SK-N-SH treated with all-trans-retinoic acid at 6 μM for 48 hours (cell line): ENCODE measurements around the gene XPO6.

Experiments
- ARNTL ChIP-seq: fragments of 450-650 bp; formaldehyde crosslinking; IDR thresholded peaks from 2 replicates; pipeline ENCODE4 v1.5.0; 2020; ENCODE audit warnings: low read depth, mild to moderate bottlenecking, moderate library complexity, borderline replicate concordance
- BACH2 ChIP-seq: fragments of 250-450 bp; sonication (Bioruptor Pico); IDR thresholded peaks from 2 replicates; pipeline ENCODE4 v1.9.0; 2021; ENCODE audit warnings: mild to moderate bottlenecking, borderline replicate concordance
- CREB5 ChIP-seq: fragments of 250-450 bp; sonication (Bioruptor Pico); IDR thresholded peaks from 2 replicates; pipeline ENCODE4 v1.5.1; 2020; ENCODE audit warnings: low read depth, mild to moderate bottlenecking, moderate library complexity
- CSDC2 ChIP-seq: fragments of 250-450 bp; sonication (Bioruptor Pico); IDR thresholded peaks from 2 replicates; pipeline ENCODE4 v1.5.0; 2020; ENCODE audit warnings: mild to moderate bottlenecking, moderate library complexity
- GLIS3 ChIP-seq: fragments of 250-450 bp; sonication (Bioruptor Pico); IDR thresholded peaks from 2 replicates; pipeline ENCODE4 v1.5.0; 2020; ENCODE audit warnings: mild to moderate bottlenecking, moderate library complexity
- OSR1 ChIP-seq: fragments of 250-450 bp; sonication (Bioruptor Pico); IDR thresholded peaks from 2 replicates; pipeline ENCODE4 v1.8.0; 2022; ENCODE audit warnings: moderate library complexity, mild to moderate bottlenecking, inconsistent platforms
- PATZ1 ChIP-seq: fragments of 250-450 bp; sonication (Bioruptor Pico); IDR thresholded peaks from 2 replicates; pipeline ENCODE4 v1.8.0; 2020; ENCODE audit warnings: mild to moderate bottlenecking, moderate library complexity, borderline replicate concordance
- POU6F1 ChIP-seq: fragments of 250-450 bp; sonication (Bioruptor Pico); IDR thresholded peaks from 2 replicates; pipeline ENCODE4 v1.8.0; 2021; ENCODE audit warnings: low read depth, mild to moderate bottlenecking, moderate library complexity, borderline replicate concordance
- RARB ChIP-seq: fragments of 250-450 bp; sonication (Bioruptor Pico); IDR thresholded peaks from 2 replicates; pipeline ENCODE4 v1.8.0; 2021; ENCODE audit warnings: mild to moderate bottlenecking, moderate library complexity
- SNAI2 ChIP-seq: fragments of 250-450 bp; sonication (Bioruptor Pico); IDR thresholded peaks from 2 replicates; pipeline ENCODE4 v1.5.0; 2020; ENCODE audit warnings: mild to moderate bottlenecking, moderate library complexity
- TCF4 ChIP-seq: fragments of 250-450 bp; sonication (Bioruptor Pico); IDR thresholded peaks from 2 replicates; pipeline ENCODE4 v1.8.0; 2021; ENCODE audit warnings: mild to moderate bottlenecking, moderate library complexity, borderline replicate concordance
- ZFP3 ChIP-seq: fragments of 250-450 bp; sonication (Bioruptor Pico); IDR thresholded peaks from 2 replicates; pipeline ENCODE4 v1.5.0; 2020; ENCODE audit warnings: mild to moderate bottlenecking, moderate library complexity
- ZFP30 ChIP-seq: fragments of 450-650 bp; formaldehyde crosslinking; IDR thresholded peaks from 2 replicates; pipeline ENCODE4 v1.5.0; 2022; ENCODE audit warnings: mild to moderate bottlenecking, moderate library complexity
- ZNF565 ChIP-seq: fragments of 450-650 bp; formaldehyde crosslinking; conservative IDR thresholded peaks from 2 replicates; pipeline ENCODE4 v1.5.0; 2020; ENCODE audit warnings: low read depth, mild to moderate bottlenecking, moderate library complexity

- TF ChIP-seq CREB5 (CRISPR knock-in tag) (no peak), ZFP30 (CRISPR knock-in tag) (no peak), PATZ1 (no peak), SNAI2 (CRISPR knock-in tag) (no peak), CSDC2 (CRISPR knock-in tag) (no peak), RARB (CRISPR knock-in tag) (no peak), ZFP3 (no peak), BACH2 (CRISPR knock-in tag) (no peak), GLIS3 (CRISPR knock-in tag) (no peak), ZNF565 (CRISPR knock-in tag) (no peak), OSR1 (CRISPR knock-in tag) (no peak), POU6F1 (CRISPR knock-in tag) (no peak), ARNTL (no peak), TCF4 (CRISPR knock-in tag) (no peak)
These were observed 70.8 kb downstream of the XPO6 start for GRCh38 chr16:28140788-28141618.
